ENCODE data around the gene TREX2.

GRCh38 chrX:153406011-153406410, 39.8 kb downstream of the TREX2 start:
- TF ChIP-seq CTCF (IDR thresholded peaks at IDR 0.05) (no peak), POLR2A (IDR thresholded peaks at IDR 0.05) (no peak)
